Measurements from ENCODE around the gene CSTB.

DNA sequence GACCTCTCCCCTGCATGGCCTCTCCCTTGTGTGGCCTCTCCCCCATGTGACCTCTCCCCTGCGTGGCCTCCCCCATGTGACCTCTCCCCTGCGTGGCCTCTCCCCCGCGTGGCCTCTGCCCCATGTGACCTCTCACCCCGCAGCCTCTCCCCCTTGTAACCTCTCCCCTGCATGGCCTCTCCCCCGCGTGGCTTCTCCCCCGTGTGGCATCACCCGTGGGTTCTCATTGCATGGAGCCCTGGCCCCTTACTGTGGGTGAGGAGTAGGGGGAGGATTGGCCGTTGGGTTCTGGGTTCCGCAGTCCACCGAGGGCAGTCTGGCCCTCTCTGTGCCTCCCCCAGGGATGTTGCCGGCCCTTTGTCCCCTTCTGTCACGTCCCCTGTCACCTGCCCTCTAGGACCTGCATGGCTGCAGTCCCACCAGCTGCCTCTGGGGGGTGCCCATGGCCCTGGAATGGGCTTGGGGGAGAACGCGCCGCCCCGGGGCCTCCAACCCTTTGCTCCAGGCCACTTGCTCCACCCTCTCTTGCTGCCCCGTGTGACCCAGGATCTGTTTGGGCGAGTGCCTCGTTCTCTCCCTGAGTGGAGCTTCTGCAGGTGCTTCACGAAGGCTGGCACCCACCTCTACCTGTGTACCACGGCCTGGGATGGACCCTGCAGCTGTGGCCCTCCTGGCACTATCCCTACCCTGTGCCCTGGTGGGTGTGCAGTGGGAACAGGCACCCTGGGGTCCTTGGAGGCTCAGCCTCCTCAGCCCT, 34.6 kb upstream of the CSTB start:
- TF ChIP-seq, protein P1, sequence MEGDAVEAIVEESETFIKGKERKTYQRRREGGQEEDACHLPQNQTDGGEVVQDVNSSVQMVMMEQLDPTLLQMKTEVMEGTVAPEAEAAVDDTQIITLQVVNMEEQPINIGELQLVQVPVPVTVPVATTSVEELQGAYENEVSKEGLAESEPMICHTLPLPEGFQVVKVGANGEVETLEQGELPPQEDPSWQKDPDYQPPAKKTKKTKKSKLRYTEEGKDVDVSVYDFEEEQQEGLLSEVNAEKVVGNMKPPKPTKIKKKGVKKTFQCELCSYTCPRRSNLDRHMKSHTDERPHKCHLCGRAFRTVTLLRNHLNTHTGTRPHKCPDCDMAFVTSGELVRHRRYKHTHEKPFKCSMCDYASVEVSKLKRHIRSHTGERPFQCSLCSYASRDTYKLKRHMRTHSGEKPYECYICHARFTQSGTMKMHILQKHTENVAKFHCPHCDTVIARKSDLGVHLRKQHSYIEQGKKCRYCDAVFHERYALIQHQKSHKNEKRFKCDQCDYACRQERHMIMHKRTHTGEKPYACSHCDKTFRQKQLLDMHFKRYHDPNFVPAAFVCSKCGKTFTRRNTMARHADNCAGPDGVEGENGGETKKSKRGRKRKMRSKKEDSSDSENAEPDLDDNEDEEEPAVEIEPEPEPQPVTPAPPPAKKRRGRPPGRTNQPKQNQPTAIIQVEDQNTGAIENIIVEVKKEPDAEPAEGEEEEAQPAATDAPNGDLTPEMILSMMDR (IDR thresholded peaks at IDR 0.05), result peak; percentile 83
- TF ChIP-seq EZH2 (IDR thresholded peaks at IDR 0.05; ENCODE audit: borderline replicate concordance, insufficient read depth, low read depth, low read length, poor library complexity, severe bottlenecking), result no peak

Measured in B cell (primary cell).